ENCODE measurements around the gene ITGB4. TPM values are rescaled to one million over a fixed set of nuclear protein-coding genes. Genes with fewer than 3 reads are reported as not detected.

ITGB4 gene
- total and polyA plus RNA-seq, 2 of the 13 experiments (the other 11 are each of a cell fraction or from before 2014, with no cell fraction given) = 6.9 to 14.5 TPM

GRCh38 chr17:75764417-75764710, 43.1 kb downstream of the ITGB4 start (continued):
- TF ChIP-seq HDAC2 (CRISPR knock-in tag; IDR thresholded peaks at IDR 0.05) = peak; percentile 10; the same call in 1 of the 2 replicates
- no peak for TF ChIP-seq RFX5 (IDR thresholded peaks at IDR 0.05; ENCODE audit: low read depth, low read length)
- TF ChIP-seq PHF21A (CRISPR knock-in tag; IDR thresholded peaks at IDR 0.05) = 0 out of 2 replicates have a peak, but pooled peaks have one; percentile 13
- no peak for TF ChIP-seq LCORL (IDR thresholded peaks at IDR 0.05)
- peak; percentile 62; the same call in 1 of the 2 replicates for TF ChIP-seq LCORL (CRISPR knock-in tag; IDR thresholded peaks at IDR 0.05)
- peak; percentile 28; the same call in 1 of the 2 replicates for TF ChIP-seq NR0B2 (CRISPR knock-in tag; IDR thresholded peaks at IDR 0.05)
- peak; percentile 13; the same call in 1 of the 2 replicates for TF ChIP-seq ZSCAN25 (CRISPR knock-in tag; IDR thresholded peaks at IDR 0.05)
- 0 out of 2 replicates have a peak, but pooled peaks have one; percentile 87 for TF ChIP-seq ZSCAN31 (CRISPR knock-in tag; IDR thresholded peaks at IDR 0.05; ENCODE audit: low read depth)
- peak; percentile 22; the same call in 1 of the 2 replicates for TF ChIP-seq ZNF547 (CRISPR knock-in tag; IDR thresholded peaks at IDR 0.05)
- TF ChIP-seq ZNF776 (CRISPR knock-in tag; IDR thresholded peaks at IDR 0.05) = 0 out of 2 replicates have a peak, but pooled peaks have one; percentile 11
- TF ChIP-seq BATF2 (CRISPR knock-in tag; IDR thresholded peaks at IDR 0.05) = no peak
- peak; percentile 82; the same call in 1 of the 2 replicates for TF ChIP-seq ZNF598 (CRISPR knock-in tag; IDR thresholded peaks at IDR 0.05; ENCODE audit: borderline replicate concordance)
- TF ChIP-seq ZNF138 (CRISPR knock-in tag; IDR thresholded peaks at IDR 0.05; ENCODE audit: low read depth) = 0 out of 2 replicates have a peak, but pooled peaks have one; percentile 54
- TF ChIP-seq YY1 (IDR thresholded peaks at IDR 0.05; ENCODE audit: insufficient read depth, insufficient replicate concordance, low read depth, low read length) = peak; percentile 6
- peak; percentile 48 for TF ChIP-seq KDM3A (CRISPR knock-in tag; IDR thresholded peaks at IDR 0.05; ENCODE audit: low read depth)
- TF ChIP-seq CENPT (CRISPR knock-in tag; IDR thresholded peaks at IDR 0.05; ENCODE audit: low read depth) = no peak
- TF ChIP-seq PHF8 (CRISPR knock-in tag; IDR thresholded peaks at IDR 0.05) = peak; percentile 61
- 0 out of 2 replicates have a peak, but pooled peaks have one; percentile 13 for TF ChIP-seq ARHGAP35 (CRISPR knock-in tag; IDR thresholded peaks at IDR 0.05; ENCODE audit: borderline replicate concordance)
- TF ChIP-seq HOXD1 (CRISPR knock-in tag; IDR thresholded peaks at IDR 0.05) = 0 out of 2 replicates have a peak, but pooled peaks have one; percentile 3
- TF ChIP-seq JUN (CRISPR knock-in tag; IDR thresholded peaks at IDR 0.05) = 0 out of 2 replicates have a peak, but pooled peaks have one; percentile 52
- TF ChIP-seq ZGPAT (CRISPR knock-in tag; IDR thresholded peaks at IDR 0.05) = peak; percentile 64; the same call in 1 of the 2 replicates
- peak; percentile 56; the same call in 1 of the 2 replicates for TF ChIP-seq ARNT2 (CRISPR knock-in tag; IDR thresholded peaks at IDR 0.05; ENCODE audit: low read depth)
- TF ChIP-seq SMARCE1 (IDR thresholded peaks at IDR 0.05; ENCODE audit: borderline replicate concordance) = no peak
- no peak for TF ChIP-seq ZFP36 (IDR thresholded peaks at IDR 0.05; ENCODE audit: borderline replicate concordance, low read depth, low read length, partially characterized antibody)
- peak; percentile 53; the same call in 1 of the 2 replicates for TF ChIP-seq SALL1 (CRISPR knock-in tag; IDR thresholded peaks at IDR 0.05)
- peak; percentile 24; the same call in 1 of the 2 replicates for TF ChIP-seq ESRRA (CRISPR knock-in tag; IDR thresholded peaks at IDR 0.05; ENCODE audit: low read depth)
- 0 out of 2 replicates have a peak, but pooled peaks have one; percentile 70 for TF ChIP-seq CREB3 (CRISPR knock-in tag; IDR thresholded peaks at IDR 0.05)
- peak; percentile 26; the same call in 1 of the 2 replicates for TF ChIP-seq ZNF335 (CRISPR knock-in tag; IDR thresholded peaks at IDR 0.05)
